Stimulated activated CD4-positive, alpha-beta T cell treated with anti-CD3 and anti-CD28 coated beads, Interleukin-1b, Interleukin-23, amount 100 ng/mL, for 4 hours (primary cell): ENCODE results near the gene PSAP.
A peak's percentile ranks its signal among the peaks of the same experiment; 100 is the strongest.

Experiments used
- DNase-seq, 2 donors: peaks; one replicate each; pipeline ENCODE4 v3.0.0-alpha.2; 2020; ENCODE audit warnings: low read depth in 2 of 2

Gene PSAP

GRCh38 chr10:71788954-71789353 lies 62.1 kb downstream of the PSAP start:
- DNase-seq: no peak

GRCh38 chr10:71784679-71785272 lies 66.3 kb downstream of the PSAP start:
- no peak for DNase-seq

GRCh38 chr10:71783917-71784678 lies 67.0 kb downstream of the PSAP start:
- DNase-seq: no peak

GRCh38 chr10:71782917-71783490 lies 68.0 kb downstream of the PSAP start:
- DNase-seq: no peak

- no peak for DNase-seq
These were observed 68.7 kb downstream of the PSAP start for GRCh38 chr10:71782221-71782916.

- no peak for DNase-seq
These were observed 70.3 kb downstream of the PSAP start for GRCh38 chr10:71780719-71781118.

GRCh38 chr10:71780156-71780555 lies 70.9 kb downstream of the PSAP start:
- no peak for DNase-seq

- no peak for DNase-seq
These were observed 71.4 kb downstream of the PSAP start for GRCh38 chr10:71779641-71780040.

- no peak for DNase-seq
These were observed 72.8 kb downstream of the PSAP start for GRCh38 chr10:71778071-71778825.

- DNase-seq: no peak
These were observed 73.7 kb downstream of the PSAP start for GRCh38 chr10:71777213-71777985.

- DNase-seq: no peak
These were observed 74.5 kb downstream of the PSAP start for GRCh38 chr10:71776481-71776925.

GRCh38 chr10:71774916-71775702 lies 75.9 kb downstream of the PSAP start:
- no peak for DNase-seq

- DNase-seq: peak; percentile 97
These were observed 77.7 kb downstream of the PSAP start, which contains the start of gene VSIR for GRCh38 chr10:71773221-71773971. VSIR (minus strand) TSS chr10:71773520; CDS start chr10:71773439, 81 bp downstream.

GRCh38 chr10:71772832-71773220 lies 78.2 kb downstream of the PSAP start:
- DNase-seq: no peak

GRCh38 chr10:71771821-71772617 lies 79.0 kb downstream of the PSAP start:
- peak in 1 of 2 donors; percentile 47 for DNase-seq

- DNase-seq: no peak
These were observed 79.8 kb downstream of the PSAP start for GRCh38 chr10:71771204-71771603.

GRCh38 chr10:71770789-71771188 lies 80.3 kb downstream of the PSAP start:
- DNase-seq: no peak

GRCh38 chr10:71770255-71770654 lies 80.8 kb downstream of the PSAP start:
- no peak for DNase-seq
